Measurements from ENCODE around the gene SMAP1.

SMAP1 gene

DNA sequence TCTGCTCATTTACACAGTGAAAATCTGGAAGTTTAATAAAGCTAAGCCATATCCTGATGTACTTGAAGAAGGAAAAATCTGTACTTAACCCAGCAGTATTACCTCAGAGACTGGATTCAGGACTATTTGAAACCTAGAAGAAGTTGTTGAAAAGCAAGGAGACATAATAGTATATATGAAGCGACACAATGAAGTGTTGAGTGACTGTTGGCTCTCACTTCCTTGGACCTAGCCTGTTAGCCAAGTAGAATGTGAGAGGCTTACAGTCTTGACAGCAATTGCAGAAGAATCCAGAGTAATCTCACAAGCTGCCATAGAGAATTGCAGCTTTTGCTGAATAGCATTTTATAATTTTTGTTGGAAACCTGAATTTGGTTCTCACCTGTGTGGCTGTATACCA lies 26.7 kb downstream of the SMAP1 start:
- Histone ChIP-seq H3K9me3 (ENCODE audit: insufficient read depth, low read length, severe bottlenecking) (peaks cover 2% of the 10 kb centered on the region), H3K27me3 (ENCODE audit: insufficient read depth, low read length, poor library complexity) (no peaks in the 10 kb centered on the region), H3K36me3 (ENCODE audit: insufficient read depth, low read length) (0 out of 2 replicates have a peak, but pooled peaks cover 2% of the 10 kb centered on the region), H3K4me3 (ENCODE audit: low read depth in 1 of 2, low read length in 2 of 2) (no peak overlapping the region), H3K9ac (ENCODE audit: low read depth, low read length) (no peak overlapping the region), H2AFZ (ENCODE audit: low read depth, low read length) (no peak overlapping the region), H3K27ac (ENCODE audit: low read length) (no peak overlapping the region), H4K20me1 (ENCODE audit: insufficient read depth, low read length) (peaks cover 28% of the 10 kb centered on the region), H3K79me2 (ENCODE audit: insufficient read depth, low read length) (peaks cover 78% of the 10 kb centered on the region), H3K4me2 (ENCODE audit: insufficient read depth, low read length) (no peak overlapping the region), H3K4me1 (ENCODE audit: insufficient read depth, low read length) (peaks cover 6% of the 10 kb centered on the region; the same call in 1 of the 2 replicates)
- ATAC-seq (ENCODE audit: insufficient read depth, low read depth) (no peak), DNase-seq (no peak)
- TF ChIP-seq EZH2 (IDR thresholded peaks at IDR 0.05; ENCODE audit: borderline replicate concordance, low read depth, low read length, severe bottlenecking), result no peak
- TF ChIP-seq, protein P1, sequence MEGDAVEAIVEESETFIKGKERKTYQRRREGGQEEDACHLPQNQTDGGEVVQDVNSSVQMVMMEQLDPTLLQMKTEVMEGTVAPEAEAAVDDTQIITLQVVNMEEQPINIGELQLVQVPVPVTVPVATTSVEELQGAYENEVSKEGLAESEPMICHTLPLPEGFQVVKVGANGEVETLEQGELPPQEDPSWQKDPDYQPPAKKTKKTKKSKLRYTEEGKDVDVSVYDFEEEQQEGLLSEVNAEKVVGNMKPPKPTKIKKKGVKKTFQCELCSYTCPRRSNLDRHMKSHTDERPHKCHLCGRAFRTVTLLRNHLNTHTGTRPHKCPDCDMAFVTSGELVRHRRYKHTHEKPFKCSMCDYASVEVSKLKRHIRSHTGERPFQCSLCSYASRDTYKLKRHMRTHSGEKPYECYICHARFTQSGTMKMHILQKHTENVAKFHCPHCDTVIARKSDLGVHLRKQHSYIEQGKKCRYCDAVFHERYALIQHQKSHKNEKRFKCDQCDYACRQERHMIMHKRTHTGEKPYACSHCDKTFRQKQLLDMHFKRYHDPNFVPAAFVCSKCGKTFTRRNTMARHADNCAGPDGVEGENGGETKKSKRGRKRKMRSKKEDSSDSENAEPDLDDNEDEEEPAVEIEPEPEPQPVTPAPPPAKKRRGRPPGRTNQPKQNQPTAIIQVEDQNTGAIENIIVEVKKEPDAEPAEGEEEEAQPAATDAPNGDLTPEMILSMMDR (IDR thresholded peaks at IDR 0.05; ENCODE audit: borderline replicate concordance, extremely low read depth, low read length, poor library complexity, severe bottlenecking), result no peak

DNA sequence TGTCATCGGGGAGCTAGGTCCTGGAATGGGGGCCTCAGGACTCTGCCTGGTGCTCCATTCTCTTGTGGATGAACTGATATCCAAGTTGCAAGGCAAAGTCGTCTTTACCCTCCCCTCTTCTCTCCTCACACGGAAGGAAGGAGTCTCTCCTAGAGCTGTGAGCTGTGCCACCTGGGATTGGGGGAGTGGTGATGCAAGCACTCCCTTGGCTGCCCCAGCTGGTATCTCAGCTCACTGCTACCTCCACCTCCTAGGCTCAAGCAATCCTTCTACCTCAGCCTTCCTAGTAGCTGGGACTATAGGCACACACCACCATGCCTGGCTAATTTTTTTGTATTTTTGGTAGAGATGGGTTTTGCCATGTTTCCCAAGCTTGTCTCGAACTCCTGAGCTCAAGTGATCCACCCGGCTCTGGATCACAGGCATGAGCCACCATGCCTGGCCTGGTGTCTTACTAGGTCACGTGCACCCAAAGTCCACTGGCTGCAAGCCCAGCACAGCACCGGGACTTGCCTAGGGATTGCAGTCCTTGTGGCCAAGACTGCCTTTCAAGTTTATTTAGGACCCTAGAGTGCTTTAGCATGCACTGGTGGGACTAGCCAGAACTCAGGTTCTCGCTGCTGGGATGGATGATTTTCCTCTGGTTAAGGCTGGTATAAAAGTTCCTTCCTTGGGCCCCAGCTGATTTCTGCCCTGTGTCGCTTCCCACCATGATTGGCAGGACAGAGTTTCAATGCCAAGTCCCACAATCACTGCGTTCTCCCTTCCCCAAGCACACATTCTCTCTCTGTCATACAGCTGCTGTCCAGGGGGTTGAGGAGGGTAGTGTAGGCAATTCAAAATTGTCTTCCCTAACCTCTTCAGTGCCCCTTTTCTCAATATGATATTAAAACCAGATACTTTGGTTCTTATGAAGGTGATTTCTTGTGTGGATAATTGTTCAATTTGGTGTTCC lies 33.5 kb downstream of the SMAP1 start:
- ATAC-seq (ENCODE audit: insufficient read depth, low read depth), result no peak
- Histone ChIP-seq H3K27ac (ENCODE audit: low read length) (no peak overlapping the region), H3K9me3 (ENCODE audit: insufficient read depth, low read length, severe bottlenecking) (no peaks in the 10 kb centered on the region), H2AFZ (ENCODE audit: low read depth, low read length) (no peak overlapping the region), H4K20me1 (ENCODE audit: insufficient read depth, low read length) (peaks cover 48% of the 10 kb centered on the region), H3K4me2 (ENCODE audit: insufficient read depth, low read length) (no peak overlapping the region), H3K4me1 (ENCODE audit: insufficient read depth, low read length) (no peaks in the 10 kb centered on the region), H3K27me3 (ENCODE audit: insufficient read depth, low read length, poor library complexity) (no peaks in the 10 kb centered on the region), H3K4me3 (ENCODE audit: low read depth in 1 of 2, low read length in 2 of 2) (no peak overlapping the region), H3K9ac (ENCODE audit: low read depth, low read length) (no peak overlapping the region), H3K79me2 (ENCODE audit: insufficient read depth, low read length) (peaks cover 62% of the 10 kb centered on the region), H3K36me3 (ENCODE audit: insufficient read depth, low read length) (0 out of 2 replicates have a peak, but pooled peaks cover 7% of the 10 kb centered on the region)
- no peak for DNase-seq
- no peak for TF ChIP-seq EZH2 (IDR thresholded peaks at IDR 0.05; ENCODE audit: borderline replicate concordance, low read depth, low read length, severe bottlenecking)
- TF ChIP-seq, protein P1 (IDR thresholded peaks at IDR 0.05; ENCODE audit: borderline replicate concordance, extremely low read depth, low read length, poor library complexity, severe bottlenecking), result no peak

DNA sequence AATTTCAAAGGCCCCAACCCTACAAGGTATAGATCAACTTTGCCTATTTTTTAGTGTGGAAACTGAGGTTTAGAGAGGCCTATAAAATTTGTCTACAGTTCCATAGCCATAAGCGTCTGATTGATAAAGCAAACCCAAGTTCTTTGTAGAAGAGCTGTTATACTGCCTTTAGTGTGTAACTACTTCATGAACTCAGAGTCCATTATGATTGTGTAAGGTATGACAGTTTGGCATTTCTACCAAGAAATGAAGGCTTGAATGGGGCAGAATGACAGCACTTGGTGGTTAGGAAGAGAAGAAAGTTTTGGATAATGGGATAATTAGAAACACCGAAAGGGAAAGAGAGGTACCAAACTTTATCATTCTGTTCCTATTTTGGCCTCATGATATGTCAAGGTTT lies 38.1 kb downstream of the SMAP1 start:
- H2AFZ ChIP-seq (ENCODE audit: low read depth, low read length), result no peak overlapping the region
- no peak overlapping the region for H3K4me3 ChIP-seq (ENCODE audit: low read depth in 1 of 2, low read length in 2 of 2)
- no peak for DNase-seq
- peaks cover 32% of the 10 kb centered on the region for H4K20me1 ChIP-seq (ENCODE audit: insufficient read depth, low read length)
- no peaks in the 10 kb centered on the region for H3K36me3 ChIP-seq (ENCODE audit: insufficient read depth, low read length)
- ATAC-seq (ENCODE audit: insufficient read depth, low read depth), result no peak
- no peak overlapping the region for H3K9ac ChIP-seq (ENCODE audit: low read depth, low read length)
- no peaks in the 10 kb centered on the region for H3K9me3 ChIP-seq (ENCODE audit: insufficient read depth, low read length, severe bottlenecking)
- H3K79me2 ChIP-seq (ENCODE audit: insufficient read depth, low read length), result peaks cover 44% of the 10 kb centered on the region
- H3K27me3 ChIP-seq (ENCODE audit: insufficient read depth, low read length, poor library complexity), result no peaks in the 10 kb centered on the region
- H3K4me2 ChIP-seq (ENCODE audit: insufficient read depth, low read length), result no peak overlapping the region
- no peak overlapping the region for H3K27ac ChIP-seq (ENCODE audit: low read length)
- H3K4me1 ChIP-seq (ENCODE audit: insufficient read depth, low read length), result no peaks in the 10 kb centered on the region
- TF ChIP-seq EZH2 (IDR thresholded peaks at IDR 0.05; ENCODE audit: borderline replicate concordance, low read depth, low read length, severe bottlenecking), result no peak
- TF ChIP-seq, protein P1 (IDR thresholded peaks at IDR 0.05; ENCODE audit: borderline replicate concordance, extremely low read depth, low read length, poor library complexity, severe bottlenecking), result no peak

All from DND-41 (cell line).